Lung (tissue), 12 donors: ENCODE data around the gene NBAS. TPM values are rescaled to one million over a fixed set of nuclear protein-coding genes. Genes with fewer than 3 reads are reported as not detected.

ENCODE experiments used
- ATAC-seq: fragments of 200-7000 bp; cut with Tn5 transposase; one replicate; pipeline ENCODE4 v1.9.1; 2020; ENCODE audit warnings: moderate number of reproducible peaks; ENCODE audit not compliant: insufficient read depth, low FRiP score
- DNase-seq, 3 donors: peaks; one replicate each; pipeline ENCODE4 v3.0.0-alpha.2; 2013 to 2017
- H3K27ac ChIP-seq, 2 donors: one replicate each; pipeline ENCODE4 v1.5.1; 2013; ENCODE audit warnings: mild to moderate bottlenecking in 2 of 2, moderate library complexity in 2 of 2, control low read depth in 1 of 2, inconsistent platforms in 1 of 2, low read depth in 1 of 2, low read length in 1 of 2
- H3K27me3 ChIP-seq, 3 donors: one replicate each; pipeline ENCODE4 v1.5.1; 2013; ENCODE audit warnings: low read length in 2 of 3; ENCODE audit not compliant: control insufficient read depth in 3 of 3, insufficient read depth in 3 of 3
- H3K36me3 ChIP-seq, 4 donors: one replicate each; pipeline ENCODE4 v1.5.1; 2013; ENCODE audit warnings: low read length in 4 of 4, mild to moderate bottlenecking in 1 of 4, moderate library complexity in 1 of 4; ENCODE audit not compliant: control insufficient read depth in 4 of 4, insufficient read depth in 4 of 4
- H3K4me1 ChIP-seq, 5 donors: one replicate each; pipeline ENCODE4 v1.5.1; 2013; ENCODE audit warnings: low read length in 5 of 5, mild to moderate bottlenecking in 2 of 5, moderate library complexity in 1 of 5; ENCODE audit not compliant: control insufficient read depth in 5 of 5, insufficient read depth in 5 of 5
- H3K4me3 ChIP-seq: one replicate; pipeline ENCODE4 v1.5.1; 2013; ENCODE audit warnings: mild to moderate bottlenecking, control low read depth, moderate library complexity
- H3K9ac ChIP-seq, 2 donors: one replicate each; pipeline ENCODE4 v1.5.1; 2013; ENCODE audit warnings: low read length in 2 of 2, control low read depth in 1 of 2; ENCODE audit not compliant: insufficient read depth in 1 of 2
- H3K9me3 ChIP-seq, 4 donors: one replicate each; pipeline ENCODE4 v1.5.1; 2013; ENCODE audit warnings: low read length in 3 of 4, mild to moderate bottlenecking in 1 of 4, moderate library complexity in 1 of 4; ENCODE audit not compliant: control insufficient read depth in 4 of 4, insufficient read depth in 3 of 4
- WGBS, 2 donors: extraction: QIAGEN DNeasy Blood & Tissue Kit; methylation state at CpG; one replicate each; pipeline ENCODE4 v1.1.7; 2013; 5-methylcytosine and 5-hydroxymethylcytosine counted together
- polyA plus RNA-seq, 2 donors: library from polyadenylated mRNA; stranded (reverse); fragments of 200-250 nt; gene quantifications; one replicate each; pipeline ENCODE4 v1.2.1, GENCODE V29; 2013
- total RNA-seq, 2 donors: library from RNA; depleted of rRNA in 1 of 2; stranded (reverse); fragments of >200 nt in 1 of 2; gene quantifications; one replicate each; pipeline ENCODE4 v1.2.1, GENCODE V29; 2014 to 2021
- TF ChIP-seq, protein P1 (sequence below): IDR thresholded peaks from 2 replicates; pipeline ENCODE4 v1.5.1; 2012; ENCODE audit warnings: mild to moderate bottlenecking; ENCODE audit errors: control extremely low read depth, extremely low read depth
- donor health status: control.
- donor health status: control.
- donor health status: Bipolar disorder and iron deficiency.
- donor health status: healthy.
- donor health status: DM: yes; HTN: yes; CAD: no.

The NBAS gene
- total and polyA plus RNA-seq, 4 donors, result 15.6 to 61.3 (median 35.4) TPM

DNA sequence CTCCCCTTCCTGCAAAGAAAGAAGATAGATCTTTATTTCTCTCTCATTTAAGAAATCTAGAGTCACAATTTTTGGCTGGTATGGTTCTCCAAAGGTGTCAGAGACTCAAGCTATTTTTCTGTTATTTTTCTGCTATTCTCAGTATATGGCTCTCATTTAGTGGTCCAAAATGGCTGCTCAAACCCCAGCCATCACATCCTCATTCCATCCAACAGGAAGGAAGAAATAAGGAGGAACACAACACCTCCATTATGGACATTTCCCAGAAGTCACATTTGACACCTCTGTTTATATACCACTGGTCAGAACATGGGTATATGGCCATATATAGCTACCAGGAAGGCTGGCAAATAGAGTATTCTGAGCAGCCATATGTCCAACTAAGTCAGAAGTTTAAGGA, 23.2 kb upstream of the NBAS start:
- H3K4me1 ChIP-seq, result no peaks in the 10 kb centered on the region
- TF ChIP-seq, protein P1, sequence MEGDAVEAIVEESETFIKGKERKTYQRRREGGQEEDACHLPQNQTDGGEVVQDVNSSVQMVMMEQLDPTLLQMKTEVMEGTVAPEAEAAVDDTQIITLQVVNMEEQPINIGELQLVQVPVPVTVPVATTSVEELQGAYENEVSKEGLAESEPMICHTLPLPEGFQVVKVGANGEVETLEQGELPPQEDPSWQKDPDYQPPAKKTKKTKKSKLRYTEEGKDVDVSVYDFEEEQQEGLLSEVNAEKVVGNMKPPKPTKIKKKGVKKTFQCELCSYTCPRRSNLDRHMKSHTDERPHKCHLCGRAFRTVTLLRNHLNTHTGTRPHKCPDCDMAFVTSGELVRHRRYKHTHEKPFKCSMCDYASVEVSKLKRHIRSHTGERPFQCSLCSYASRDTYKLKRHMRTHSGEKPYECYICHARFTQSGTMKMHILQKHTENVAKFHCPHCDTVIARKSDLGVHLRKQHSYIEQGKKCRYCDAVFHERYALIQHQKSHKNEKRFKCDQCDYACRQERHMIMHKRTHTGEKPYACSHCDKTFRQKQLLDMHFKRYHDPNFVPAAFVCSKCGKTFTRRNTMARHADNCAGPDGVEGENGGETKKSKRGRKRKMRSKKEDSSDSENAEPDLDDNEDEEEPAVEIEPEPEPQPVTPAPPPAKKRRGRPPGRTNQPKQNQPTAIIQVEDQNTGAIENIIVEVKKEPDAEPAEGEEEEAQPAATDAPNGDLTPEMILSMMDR, result no peak
- H3K36me3 ChIP-seq, result no peaks in the 10 kb centered on the region
- H3K9ac ChIP-seq, result no peak overlapping the region
- H3K27me3 ChIP-seq, result no peaks in the 10 kb centered on the region
- no peak overlapping the region for H3K4me3 ChIP-seq
- no peak overlapping the region for H3K27ac ChIP-seq
- ATAC-seq, result no peak
- no peak for DNase-seq
- no peaks in the 10 kb centered on the region for H3K9me3 ChIP-seq

DNA sequence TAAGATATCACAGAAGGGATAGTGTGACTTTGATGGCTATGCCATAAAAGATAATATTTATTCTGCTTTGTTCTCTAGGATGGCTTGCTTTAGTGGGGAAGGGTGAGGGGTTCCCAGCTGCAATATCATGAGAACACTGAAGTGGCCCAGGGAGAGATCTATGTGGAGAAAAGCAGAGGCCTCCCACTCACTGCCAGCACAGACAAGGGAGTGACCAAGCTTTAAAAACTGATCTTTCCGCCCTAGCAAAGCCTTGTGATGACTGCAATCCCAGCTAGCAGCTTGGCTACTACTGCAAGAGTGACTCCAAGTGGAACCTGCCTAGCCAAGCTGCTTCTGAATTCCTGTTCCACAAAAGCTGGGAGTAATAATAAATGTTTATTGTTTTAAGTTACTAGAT, 22.7 kb upstream of the NBAS start:
- Histone ChIP-seq H3K27ac (no peak overlapping the region), H3K9me3 (no peaks in the 10 kb centered on the region), H3K9ac (no peak overlapping the region), H3K4me3 (no peak overlapping the region), H3K27me3 (no peaks in the 10 kb centered on the region), H3K4me1 (no peaks in the 10 kb centered on the region), H3K36me3 (no peaks in the 10 kb centered on the region)
- ATAC-seq (no peak), DNase-seq (no peak)
- 85 to 88% methylated on average over 1 of the region's 1 CpG for WGBS, 2 donors
- TF ChIP-seq, protein P1, result no peak

DNA sequence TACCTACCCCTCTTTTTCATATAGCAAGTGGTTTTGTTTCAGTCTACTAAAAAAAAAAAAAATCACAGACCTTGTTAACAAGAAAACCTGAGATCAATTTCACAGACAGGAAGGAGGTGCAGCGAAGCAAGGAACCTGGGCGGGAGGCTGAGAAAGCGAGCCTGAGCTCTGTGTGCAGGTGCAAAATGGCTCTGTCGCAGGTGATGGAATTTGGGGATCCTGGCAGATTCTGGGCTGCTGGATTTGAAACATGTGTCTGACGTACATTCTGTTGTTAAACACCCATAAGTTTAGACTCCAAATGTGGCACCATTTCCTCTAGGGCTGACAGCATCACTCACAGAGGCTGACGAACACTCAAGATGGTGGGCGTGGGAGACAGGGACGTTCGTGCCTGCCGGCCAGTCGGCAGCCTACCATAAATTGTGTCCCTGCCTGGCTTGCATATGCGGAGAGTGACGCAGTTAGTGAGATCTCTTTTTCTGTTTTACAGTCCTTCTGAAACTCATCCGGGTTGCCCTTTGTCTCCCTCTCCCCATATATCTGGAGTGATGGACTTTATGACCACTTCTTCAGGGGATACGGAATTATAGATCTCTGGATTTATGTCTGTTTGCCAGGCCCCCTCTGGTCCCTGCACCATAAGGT, 21.7 kb upstream of the NBAS start:
- Histone ChIP-seq H3K9me3 (no peaks in the 10 kb centered on the region), H3K36me3 (no peaks in the 10 kb centered on the region), H3K27ac (no peak overlapping the region), H3K4me3 (no peak overlapping the region), H3K27me3 (no peaks in the 10 kb centered on the region), H3K9ac (no peak overlapping the region), H3K4me1 (no peaks in the 10 kb centered on the region)
- TF ChIP-seq, protein P1, result no peak
- WGBS, 2 donors, result 88 to 89% methylated on average over 15 of the region's 15 CpGs
- ATAC-seq (no peak), DNase-seq (no peak)

DNA sequence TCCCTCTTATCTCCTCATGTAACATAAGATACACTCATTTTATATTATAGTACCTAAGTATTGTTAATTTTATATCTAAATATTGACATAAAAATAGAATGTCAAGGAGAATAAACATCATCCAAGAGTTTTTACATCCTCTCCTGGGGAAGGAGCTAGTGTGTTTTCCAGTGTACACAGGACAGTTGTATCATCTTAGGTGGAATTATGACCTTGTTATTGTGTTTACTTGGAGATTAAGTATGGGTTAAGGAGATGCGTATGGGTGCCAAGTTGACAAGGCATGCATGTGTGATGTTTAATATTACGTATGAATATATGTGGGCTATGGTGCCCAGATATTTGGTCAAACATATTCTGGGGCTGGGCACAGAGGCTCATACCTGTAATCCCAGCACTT, 19.3 kb upstream of the NBAS start:
- Histone ChIP-seq H3K4me1 (no peaks in the 10 kb centered on the region), H3K27me3 (no peaks in the 10 kb centered on the region), H3K36me3 (no peaks in the 10 kb centered on the region), H3K4me3 (no peak overlapping the region), H3K9ac (no peak overlapping the region), H3K9me3 (no peaks in the 10 kb centered on the region), H3K27ac (no peak overlapping the region)
- DNase-seq (no peak), ATAC-seq (no peak)
- TF ChIP-seq, protein P1, result no peak
- 84 to 91% methylated on average over 2 of the region's 2 CpGs for WGBS, 2 donors
